NB4 (cell line): ENCODE results near the gene VWA3B.

Source experiments
- MYC ChIP-seq: IDR thresholded peaks from 2 replicates; pipeline ENCODE4 v1.6.1; 2011; ENCODE audit warnings: low read depth, low read length
- POLR2A ChIP-seq: IDR thresholded peaks from 2 replicates; pipeline ENCODE4 v1.6.1; 2011; ENCODE audit warnings: mild to moderate bottlenecking; ENCODE audit not compliant: insufficient read length; ENCODE audit errors: extremely low read depth
- TF ChIP-seq, protein P1 (sequence below): IDR thresholded peaks from one replicate; pipeline ENCODE4 v1.5.1; 2012; ENCODE audit warnings: low read depth, low read length
- TF ChIP-seq, protein P2 (sequence below): IDR thresholded peaks from 2 replicates; pipeline ENCODE4 v1.6.1; 2011; ENCODE audit warnings: low read depth, low read length

DNA sequence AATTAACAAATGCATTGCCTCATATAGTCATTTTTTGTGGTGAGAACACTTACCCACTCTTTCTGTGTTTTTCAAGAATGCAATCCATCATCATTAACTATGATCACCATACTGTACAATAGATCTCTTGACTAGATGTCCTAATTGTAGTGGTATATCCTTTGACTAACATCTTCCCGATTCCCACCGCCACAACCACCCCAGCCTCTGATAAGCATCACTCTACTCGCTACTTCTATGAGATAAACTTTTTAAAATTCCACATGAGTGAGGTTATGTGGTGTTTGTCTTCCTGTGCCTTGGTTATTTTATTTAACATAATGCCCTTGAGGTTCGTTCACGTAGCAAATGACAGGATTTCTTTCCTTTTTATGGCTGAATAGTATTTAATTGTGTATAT lies 6.6 kb downstream of the VWA3B start:
- TF ChIP-seq, protein P1, sequence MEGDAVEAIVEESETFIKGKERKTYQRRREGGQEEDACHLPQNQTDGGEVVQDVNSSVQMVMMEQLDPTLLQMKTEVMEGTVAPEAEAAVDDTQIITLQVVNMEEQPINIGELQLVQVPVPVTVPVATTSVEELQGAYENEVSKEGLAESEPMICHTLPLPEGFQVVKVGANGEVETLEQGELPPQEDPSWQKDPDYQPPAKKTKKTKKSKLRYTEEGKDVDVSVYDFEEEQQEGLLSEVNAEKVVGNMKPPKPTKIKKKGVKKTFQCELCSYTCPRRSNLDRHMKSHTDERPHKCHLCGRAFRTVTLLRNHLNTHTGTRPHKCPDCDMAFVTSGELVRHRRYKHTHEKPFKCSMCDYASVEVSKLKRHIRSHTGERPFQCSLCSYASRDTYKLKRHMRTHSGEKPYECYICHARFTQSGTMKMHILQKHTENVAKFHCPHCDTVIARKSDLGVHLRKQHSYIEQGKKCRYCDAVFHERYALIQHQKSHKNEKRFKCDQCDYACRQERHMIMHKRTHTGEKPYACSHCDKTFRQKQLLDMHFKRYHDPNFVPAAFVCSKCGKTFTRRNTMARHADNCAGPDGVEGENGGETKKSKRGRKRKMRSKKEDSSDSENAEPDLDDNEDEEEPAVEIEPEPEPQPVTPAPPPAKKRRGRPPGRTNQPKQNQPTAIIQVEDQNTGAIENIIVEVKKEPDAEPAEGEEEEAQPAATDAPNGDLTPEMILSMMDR, result no peak
- TF ChIP-seq POLR2A (no peak), MYC (no peak)
- TF ChIP-seq, protein P2, sequence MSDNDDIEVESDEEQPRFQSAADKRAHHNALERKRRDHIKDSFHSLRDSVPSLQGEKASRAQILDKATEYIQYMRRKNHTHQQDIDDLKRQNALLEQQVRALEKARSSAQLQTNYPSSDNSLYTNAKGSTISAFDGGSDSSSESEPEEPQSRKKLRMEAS, result no peak
